ENCODE data around the gene GRIN2B.

DNA sequence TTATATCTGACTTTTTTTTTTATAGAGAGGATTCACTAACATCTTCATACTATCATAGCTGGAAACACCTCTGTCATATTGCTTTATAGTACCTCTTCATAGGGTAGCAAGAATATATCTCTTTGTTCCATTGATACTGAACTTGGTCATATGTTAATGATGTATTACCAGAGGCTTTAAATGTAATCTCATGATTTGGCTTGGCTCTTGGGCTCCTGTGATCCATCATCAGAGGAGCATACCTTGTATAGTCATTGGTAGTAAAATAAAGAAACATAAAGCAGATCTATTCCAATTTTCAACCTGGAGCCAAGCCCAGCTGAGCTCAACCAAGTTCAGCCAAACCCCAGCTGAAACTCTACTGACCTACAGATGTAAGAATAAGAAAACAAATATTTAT lies 43.2 kb upstream of the GRIN2B start:
- TF ChIP-seq, protein P1, sequence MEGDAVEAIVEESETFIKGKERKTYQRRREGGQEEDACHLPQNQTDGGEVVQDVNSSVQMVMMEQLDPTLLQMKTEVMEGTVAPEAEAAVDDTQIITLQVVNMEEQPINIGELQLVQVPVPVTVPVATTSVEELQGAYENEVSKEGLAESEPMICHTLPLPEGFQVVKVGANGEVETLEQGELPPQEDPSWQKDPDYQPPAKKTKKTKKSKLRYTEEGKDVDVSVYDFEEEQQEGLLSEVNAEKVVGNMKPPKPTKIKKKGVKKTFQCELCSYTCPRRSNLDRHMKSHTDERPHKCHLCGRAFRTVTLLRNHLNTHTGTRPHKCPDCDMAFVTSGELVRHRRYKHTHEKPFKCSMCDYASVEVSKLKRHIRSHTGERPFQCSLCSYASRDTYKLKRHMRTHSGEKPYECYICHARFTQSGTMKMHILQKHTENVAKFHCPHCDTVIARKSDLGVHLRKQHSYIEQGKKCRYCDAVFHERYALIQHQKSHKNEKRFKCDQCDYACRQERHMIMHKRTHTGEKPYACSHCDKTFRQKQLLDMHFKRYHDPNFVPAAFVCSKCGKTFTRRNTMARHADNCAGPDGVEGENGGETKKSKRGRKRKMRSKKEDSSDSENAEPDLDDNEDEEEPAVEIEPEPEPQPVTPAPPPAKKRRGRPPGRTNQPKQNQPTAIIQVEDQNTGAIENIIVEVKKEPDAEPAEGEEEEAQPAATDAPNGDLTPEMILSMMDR (IDR thresholded peaks at IDR 0.05): no peak
- TF ChIP-seq POLR2A (IDR thresholded peaks at IDR 0.05): no peak
